Measurements from ENCODE around the gene FUT7. TPM values are rescaled to one million over a fixed set of nuclear protein-coding genes. Genes with fewer than 3 reads are reported as not detected.

FUT7 gene
- total and polyA plus RNA-seq, 11 donors, result 0.15 to 0.48 (median 0.17) TPM; not detected in 8

DNA sequence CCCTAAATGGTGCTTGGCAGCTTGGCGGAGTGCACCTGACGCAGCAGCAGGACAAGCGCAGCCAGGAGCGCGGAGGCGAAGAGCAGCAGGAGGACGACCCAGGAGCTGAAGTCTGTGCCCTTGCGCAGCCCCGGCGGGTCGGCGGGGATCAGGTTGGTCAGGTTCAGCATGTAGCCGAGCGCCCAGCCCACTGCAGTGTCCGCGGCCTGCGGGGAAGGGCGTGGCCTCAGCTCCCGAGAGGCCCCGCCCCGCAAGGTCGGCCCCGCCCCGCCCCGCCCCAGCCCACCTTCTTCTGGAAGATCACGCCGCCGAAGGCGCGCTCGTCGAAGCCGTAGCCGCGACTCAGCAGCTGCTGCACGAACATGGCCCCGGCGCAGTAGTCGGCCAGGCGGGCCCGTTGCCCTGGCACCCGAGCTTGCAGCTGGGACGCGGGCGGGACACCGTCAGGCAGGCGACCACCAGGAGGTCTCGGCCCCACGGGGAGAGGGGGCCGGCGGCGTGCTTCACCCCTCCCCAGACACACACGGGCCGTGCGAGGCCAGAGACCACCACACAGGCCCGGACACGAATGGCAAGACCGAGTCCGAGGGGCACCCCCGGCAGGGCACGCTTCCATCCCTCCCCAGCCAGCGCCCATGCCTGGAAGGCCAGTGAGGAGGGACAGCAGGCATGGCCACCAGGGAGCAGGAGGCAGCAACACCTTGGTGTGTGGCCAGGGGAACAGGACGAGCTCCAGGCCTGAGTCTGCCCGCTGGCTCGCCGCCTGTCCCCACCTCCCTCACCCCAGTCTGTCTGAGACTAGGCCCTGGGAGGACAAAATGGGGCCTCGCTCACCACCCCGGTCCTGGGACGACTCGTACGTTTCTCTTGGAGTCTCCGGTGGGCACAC, 17.0 kb upstream of the FUT7 start:
- Histone ChIP-seq H3K4me1 (peaks cover 5 to 50% (median 32%) of the 10 kb centered on the region in 12 donors), H3K27me3 (peaks cover 5 to 78% (median 47%) of the 10 kb centered on the region in 9 donors), H3K4me3 (no peak overlapping the region), H3K36me3 (no peaks in the 10 kb centered on the region), H3K27ac (no peak overlapping the region), H3K9me3 (no peaks in the 10 kb centered on the region)
- TF ChIP-seq POLR2A (IDR thresholded peaks at IDR 0.05), result no peak
- TF ChIP-seq, protein P1, sequence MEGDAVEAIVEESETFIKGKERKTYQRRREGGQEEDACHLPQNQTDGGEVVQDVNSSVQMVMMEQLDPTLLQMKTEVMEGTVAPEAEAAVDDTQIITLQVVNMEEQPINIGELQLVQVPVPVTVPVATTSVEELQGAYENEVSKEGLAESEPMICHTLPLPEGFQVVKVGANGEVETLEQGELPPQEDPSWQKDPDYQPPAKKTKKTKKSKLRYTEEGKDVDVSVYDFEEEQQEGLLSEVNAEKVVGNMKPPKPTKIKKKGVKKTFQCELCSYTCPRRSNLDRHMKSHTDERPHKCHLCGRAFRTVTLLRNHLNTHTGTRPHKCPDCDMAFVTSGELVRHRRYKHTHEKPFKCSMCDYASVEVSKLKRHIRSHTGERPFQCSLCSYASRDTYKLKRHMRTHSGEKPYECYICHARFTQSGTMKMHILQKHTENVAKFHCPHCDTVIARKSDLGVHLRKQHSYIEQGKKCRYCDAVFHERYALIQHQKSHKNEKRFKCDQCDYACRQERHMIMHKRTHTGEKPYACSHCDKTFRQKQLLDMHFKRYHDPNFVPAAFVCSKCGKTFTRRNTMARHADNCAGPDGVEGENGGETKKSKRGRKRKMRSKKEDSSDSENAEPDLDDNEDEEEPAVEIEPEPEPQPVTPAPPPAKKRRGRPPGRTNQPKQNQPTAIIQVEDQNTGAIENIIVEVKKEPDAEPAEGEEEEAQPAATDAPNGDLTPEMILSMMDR (IDR thresholded peaks at IDR 0.05), result no peak
- intact Hi-C loops (cut with DNase I), result loop anchor here in 3 of 10 donors (2.0 kb wide), 2 partner anchors 16 to 18 kb away; no protein-coding TSS in a partner anchor
- ATAC-seq (no peak), DNase-seq (no peak)
- 39 to 54% (median 42%) methylated on average over 21 to 72 of the region's 72 CpGs for WGBS, 4 donors

DNA sequence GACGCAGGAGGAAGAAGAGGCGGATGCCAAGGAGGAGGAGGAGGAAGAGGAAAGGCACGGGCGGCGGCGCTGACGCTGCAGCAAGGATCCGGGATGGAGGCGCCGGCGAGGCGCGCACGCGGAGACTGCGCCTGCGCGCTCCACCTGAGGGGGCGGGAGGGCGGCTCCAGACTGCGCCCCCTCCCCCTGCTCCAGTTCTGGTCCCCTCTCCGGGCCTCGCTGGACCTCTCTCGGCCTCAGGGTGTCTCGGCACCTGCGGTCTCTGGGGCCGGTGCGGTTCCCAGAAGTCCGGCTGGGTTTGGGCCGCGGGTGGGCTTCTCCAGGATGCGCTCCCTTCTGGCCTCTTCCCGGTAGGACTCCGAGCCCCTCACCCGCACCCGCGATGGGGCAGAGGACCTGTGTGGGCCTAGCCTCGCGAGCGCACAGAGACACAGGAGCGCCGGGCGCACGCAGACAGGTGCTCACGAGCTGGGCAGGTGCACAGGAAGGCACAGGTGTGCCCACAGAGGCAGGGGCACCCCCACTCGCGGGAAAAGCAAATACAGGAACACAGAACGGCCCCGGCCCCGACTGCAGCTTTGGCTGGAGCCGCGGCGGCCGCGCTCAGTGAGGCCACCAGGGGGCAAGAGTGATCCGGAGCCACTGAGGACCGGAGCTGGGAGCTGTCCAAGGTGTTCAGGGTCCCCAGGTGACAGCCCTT, 14.3 kb upstream of the FUT7 start, which contains the start of gene NPDC1:
Gene NPDC1 (minus strand): TSS at position 90 of the 700 bp plus-strand sequence. CDS start 188 bp downstream, outside the sequence.
- Histone ChIP-seq H3K27me3 (peaks cover 0 to 56% (median 26%) of the 10 kb centered on the region in 9 donors), H3K36me3 (peaks cover 0 to 10% (median 3%) of the 10 kb centered on the region in 9 donors), H3K9me3 (no peaks in the 10 kb centered on the region), H3K27ac (peak within 1 kb of the TSS; percentile 80 to 96 (median 88)), H3K4me3 (peak within 1 kb of the TSS; percentile 62 to 92 (median 72)), H3K4me1 (peaks cover 0 to 53% (median 35%) of the 10 kb centered on the region in 12 donors)
- WGBS, 4 donors, result 0 to 1% (median 0%) methylated on average over 32 to 57 of the region's 57 CpGs
- ATAC-seq (peak; percentile 45 to 71 (median 62)), DNase-seq (peak; percentile 82 to 90 (median 83))
- intact Hi-C loops (cut with DNase I), result loop anchor here in 6 of 10 donors (1.0 to 2.0 kb wide), 4 partner anchors 18 to 21 kb away; no protein-coding TSS in a partner anchor
- peak in 1 of 2 donors; percentile 36 for TF ChIP-seq POLR2A (IDR thresholded peaks at IDR 0.05)
- TF ChIP-seq, protein P1 (IDR thresholded peaks at IDR 0.05), result peak; percentile 83 to 95 (median 88)

DNA sequence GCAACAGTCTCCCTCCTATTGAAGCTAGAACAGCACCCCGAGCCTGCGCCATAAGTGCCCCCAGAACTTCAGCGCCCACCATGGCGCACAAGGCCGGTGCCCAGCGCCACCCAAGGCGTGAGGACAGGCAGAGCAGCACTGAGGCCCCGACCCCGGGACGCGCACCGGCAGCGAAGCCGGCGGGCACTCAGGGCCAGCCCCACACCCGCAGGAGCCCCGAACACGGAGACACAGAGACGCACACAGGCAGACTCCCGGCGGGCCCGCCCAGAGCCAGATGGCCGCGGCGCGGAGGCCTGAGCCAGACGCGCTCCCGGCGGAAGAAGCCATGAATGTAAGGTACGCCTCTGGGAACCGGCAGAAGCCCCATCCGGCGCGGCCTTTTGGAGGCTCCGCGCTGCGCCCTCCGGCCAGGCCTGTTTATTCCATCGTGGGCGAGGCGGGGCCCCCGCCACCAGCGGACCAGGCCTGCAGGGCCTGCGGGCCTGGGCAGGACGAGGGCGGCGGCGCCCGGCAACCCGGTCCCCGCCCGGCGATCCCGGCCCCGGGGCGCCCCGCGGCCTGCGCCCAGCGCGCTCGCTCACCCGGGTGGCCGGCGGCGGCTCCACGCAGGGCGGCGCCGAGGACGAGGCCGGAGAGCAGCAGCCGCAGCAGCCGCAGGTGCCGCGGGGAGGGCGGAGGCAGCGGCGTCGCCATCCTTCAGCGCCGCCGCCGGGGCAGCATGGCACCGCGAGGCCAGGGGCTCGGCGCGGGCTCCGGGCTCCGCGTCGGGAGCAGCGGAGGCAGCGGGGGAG, 13.6 kb upstream of the FUT7 start:
- Histone ChIP-seq H3K4me1 (peaks cover 0 to 58% (median 37%) of the 10 kb centered on the region in 12 donors), H3K27ac (peak overlapping the region; percentile 80 to 96 (median 88)), H3K9me3 (no peaks in the 10 kb centered on the region), H3K27me3 (peaks cover 0 to 49% (median 26%) of the 10 kb centered on the region in 9 donors), H3K4me3 (peak overlapping the region; percentile 62 to 92 (median 72)), H3K36me3 (peaks cover 0 to 17% (median 7%) of the 10 kb centered on the region in 9 donors)
- intact Hi-C loops (cut with DNase I), result loop anchor here in 6 of 10 donors (1.0 to 2.0 kb wide), 4 partner anchors 19 to 22 kb away; no protein-coding TSS in a partner anchor
- WGBS, 4 donors, result 0 to 9% (median 3%) methylated on average over 3 to 96 of the region's 96 CpGs
- no peak for TF ChIP-seq POLR2A (IDR thresholded peaks at IDR 0.05)
- TF ChIP-seq, protein P1 (IDR thresholded peaks at IDR 0.05), result no peak
- DNase-seq, result peak in 1 of 5 donors; percentile 70
- peak in 2 of 4 donors; percentile 8 to 11 for ATAC-seq
